ENCODE results near the gene ATG2A.

ATG2A gene

DNA sequence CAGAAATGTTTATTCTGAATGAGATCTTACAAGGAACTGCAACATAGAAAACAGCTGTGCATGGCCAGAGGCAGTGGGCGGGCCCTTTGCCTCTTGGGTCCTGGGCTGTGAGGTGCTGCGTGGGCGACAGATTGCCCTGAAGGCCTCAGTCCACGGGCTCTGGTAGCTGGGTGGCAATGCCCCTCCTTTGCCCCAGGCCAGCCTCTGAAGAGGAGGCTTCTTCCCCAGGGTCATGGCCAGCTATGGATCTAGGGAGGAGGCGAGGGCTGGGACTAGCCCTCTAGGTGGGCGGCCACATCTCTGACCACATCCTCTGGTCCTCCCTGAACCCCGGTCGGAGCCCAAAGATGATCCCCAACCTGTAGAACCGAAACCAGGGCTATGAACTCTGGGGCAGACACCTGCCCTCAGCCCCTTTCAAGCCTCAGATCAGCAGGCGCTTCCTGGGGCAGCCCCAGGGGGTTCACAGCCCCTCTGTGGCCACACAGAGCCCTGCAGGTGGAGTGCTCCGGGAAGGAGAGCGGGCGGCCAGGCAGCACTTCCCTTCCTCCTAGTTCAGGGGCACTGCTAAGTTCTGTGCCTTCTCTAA is 65.9 kb downstream of the ATG2A start:
- Histone ChIP-seq H4K20me1 (ENCODE audit: insufficient read depth) (no peaks in the 10 kb centered on the region), H3K27me3 (ENCODE audit: insufficient read depth, low read depth) (no peaks in the 10 kb centered on the region), H3K27ac (peak overlapping the region; percentile 74), H3K36me3 (ENCODE audit: insufficient read depth) (no peaks in the 10 kb centered on the region), H3K79me2 (ENCODE audit: insufficient read depth, low read depth) (no peaks in the 10 kb centered on the region), H3K4me1 (ENCODE audit: low read depth, poor library complexity, severe bottlenecking) (peaks cover 88% of the 10 kb centered on the region), H3K4me2 (peak overlapping the region; percentile 80), H3K4me3 (IDR thresholded peaks at IDR 0.05; ENCODE audit: insufficient read depth, low read depth, low read length) (no peak overlapping the region), H3K9ac (peak overlapping the region; percentile 41; the same call in 1 of the 2 replicates), H2AFZ (ENCODE audit: low read depth) (no peak overlapping the region)
- TF ChIP-seq, protein P1, sequence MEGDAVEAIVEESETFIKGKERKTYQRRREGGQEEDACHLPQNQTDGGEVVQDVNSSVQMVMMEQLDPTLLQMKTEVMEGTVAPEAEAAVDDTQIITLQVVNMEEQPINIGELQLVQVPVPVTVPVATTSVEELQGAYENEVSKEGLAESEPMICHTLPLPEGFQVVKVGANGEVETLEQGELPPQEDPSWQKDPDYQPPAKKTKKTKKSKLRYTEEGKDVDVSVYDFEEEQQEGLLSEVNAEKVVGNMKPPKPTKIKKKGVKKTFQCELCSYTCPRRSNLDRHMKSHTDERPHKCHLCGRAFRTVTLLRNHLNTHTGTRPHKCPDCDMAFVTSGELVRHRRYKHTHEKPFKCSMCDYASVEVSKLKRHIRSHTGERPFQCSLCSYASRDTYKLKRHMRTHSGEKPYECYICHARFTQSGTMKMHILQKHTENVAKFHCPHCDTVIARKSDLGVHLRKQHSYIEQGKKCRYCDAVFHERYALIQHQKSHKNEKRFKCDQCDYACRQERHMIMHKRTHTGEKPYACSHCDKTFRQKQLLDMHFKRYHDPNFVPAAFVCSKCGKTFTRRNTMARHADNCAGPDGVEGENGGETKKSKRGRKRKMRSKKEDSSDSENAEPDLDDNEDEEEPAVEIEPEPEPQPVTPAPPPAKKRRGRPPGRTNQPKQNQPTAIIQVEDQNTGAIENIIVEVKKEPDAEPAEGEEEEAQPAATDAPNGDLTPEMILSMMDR (conservative IDR thresholded peaks at IDR 0.05; ENCODE audit: low read depth, low read length), result no peak

- Histone ChIP-seq H3K36me3 (ENCODE audit: insufficient read depth) (no peaks in the 10 kb centered on the region), H4K20me1 (ENCODE audit: insufficient read depth) (no peaks in the 10 kb centered on the region), H3K27ac (no peak overlapping the region), H3K79me2 (ENCODE audit: insufficient read depth, low read depth) (no peaks in the 10 kb centered on the region), H3K4me1 (ENCODE audit: low read depth, poor library complexity, severe bottlenecking) (peaks cover 81% of the 10 kb centered on the region), H3K9ac (no peak overlapping the region), H3K27me3 (ENCODE audit: insufficient read depth, low read depth) (no peaks in the 10 kb centered on the region), H3K4me3 (IDR thresholded peaks at IDR 0.05; ENCODE audit: insufficient read depth, low read depth, low read length) (no peak overlapping the region), H3K4me2 (peak overlapping the region; percentile 15; the same call in 1 of the 2 replicates), H2AFZ (ENCODE audit: low read depth) (no peak overlapping the region)
- TF ChIP-seq, protein P1 (conservative IDR thresholded peaks at IDR 0.05; ENCODE audit: low read depth, low read length), result no peak
Measured at GRCh38 chr11:64849598-64850356, 67.2 kb downstream of the ATG2A start.

GRCh38 chr11:64848826-64849597 is 68.0 kb downstream of the ATG2A start:
- no peak overlapping the region for H3K27ac ChIP-seq
- H3K36me3 ChIP-seq (ENCODE audit: insufficient read depth), result no peaks in the 10 kb centered on the region
- peaks cover 73% of the 10 kb centered on the region for H3K4me1 ChIP-seq (ENCODE audit: low read depth, poor library complexity, severe bottlenecking)
- H4K20me1 ChIP-seq (ENCODE audit: insufficient read depth), result no peaks in the 10 kb centered on the region
- H3K27me3 ChIP-seq (ENCODE audit: insufficient read depth, low read depth), result no peaks in the 10 kb centered on the region
- no peak overlapping the region for H2AFZ ChIP-seq (ENCODE audit: low read depth)
- no peak overlapping the region for H3K4me3 ChIP-seq (IDR thresholded peaks at IDR 0.05; ENCODE audit: insufficient read depth, low read depth, low read length)
- TF ChIP-seq, protein P1 (conservative IDR thresholded peaks at IDR 0.05; ENCODE audit: low read depth, low read length), result no peak
- H3K4me2 ChIP-seq, result no peak overlapping the region
- no peaks in the 10 kb centered on the region for H3K79me2 ChIP-seq (ENCODE audit: insufficient read depth, low read depth)
- no peak overlapping the region for H3K9ac ChIP-seq

- no peak overlapping the region for H2AFZ ChIP-seq (ENCODE audit: low read depth)
- no peak overlapping the region; the same call in 1 of the 2 replicates for H3K4me2 ChIP-seq
- no peak overlapping the region for H3K9ac ChIP-seq
- TF ChIP-seq, protein P1 (conservative IDR thresholded peaks at IDR 0.05; ENCODE audit: low read depth, low read length), result no peak
- H3K27ac ChIP-seq, result no peak overlapping the region
- no peaks in the 10 kb centered on the region for H3K36me3 ChIP-seq (ENCODE audit: insufficient read depth)
- H3K4me3 ChIP-seq (IDR thresholded peaks at IDR 0.05; ENCODE audit: insufficient read depth, low read depth, low read length), result no peak overlapping the region
- H3K79me2 ChIP-seq (ENCODE audit: insufficient read depth, low read depth), result no peaks in the 10 kb centered on the region
- H3K4me1 ChIP-seq (ENCODE audit: low read depth, poor library complexity, severe bottlenecking), result peaks cover 66% of the 10 kb centered on the region
- no peaks in the 10 kb centered on the region for H4K20me1 ChIP-seq (ENCODE audit: insufficient read depth)
- H3K27me3 ChIP-seq (ENCODE audit: insufficient read depth, low read depth), result no peaks in the 10 kb centered on the region
Measured at GRCh38 chr11:64848214-64848825, 68.7 kb downstream of the ATG2A start.
